22Rv1 (cell line): ENCODE results near the gene GALR1.

Experiments used
- H3K27ac ChIP-seq: fragments of 450-650 bp; 2 replicates; pipeline ENCODE4 v1.5.1; 2017
- CTCF ChIP-seq: fragments of 450-650 bp; IDR thresholded peaks from 2 replicates; pipeline ENCODE4 v1.5.1; 2017; ENCODE audit warnings: mild to moderate bottlenecking
- ZFX ChIP-seq: fragments of 450-650 bp; IDR thresholded peaks from 2 replicates; pipeline ENCODE4 v1.6.1; 2017; ENCODE audit warnings: antibody characterized with exemption, borderline replicate concordance

The GALR1 gene

GRCh38 chr18:77304268-77304667 lies 54.6 kb downstream of the GALR1 start:
- TF ChIP-seq ZFX: no peak
- no peak for TF ChIP-seq CTCF

GRCh38 chr18:77305676-77306075 lies 56.0 kb downstream of the GALR1 start:
- no peak overlapping the region for H3K27ac ChIP-seq
- TF ChIP-seq ZFX: no peak
- TF ChIP-seq CTCF: no peak

More at GRCh38 chr18:77304268-77304667, 54.6 kb downstream of the GALR1 start:
- H3K27ac ChIP-seq: no peak overlapping the region

GRCh38 chr18:77308216-77308615 lies 58.6 kb downstream of the GALR1 start:
- TF ChIP-seq CTCF: no peak
- no peak for TF ChIP-seq ZFX
- no peak overlapping the region for H3K27ac ChIP-seq

GRCh38 chr18:77314511-77314910 lies 64.9 kb downstream of the GALR1 start:
- H3K27ac ChIP-seq: no peak overlapping the region
- no peak for TF ChIP-seq CTCF
- no peak for TF ChIP-seq ZFX

GRCh38 chr18:77314952-77315351 lies 65.3 kb downstream of the GALR1 start:
- H3K27ac ChIP-seq: no peak overlapping the region
- no peak for TF ChIP-seq ZFX
- TF ChIP-seq CTCF: no peak

- H3K27ac ChIP-seq: no peak overlapping the region
- TF ChIP-seq ZFX: no peak
- TF ChIP-seq CTCF: no peak
Measured at GRCh38 chr18:77316008-77316407, 66.4 kb downstream of the GALR1 start.

- TF ChIP-seq CTCF (no peak), ZFX (no peak)
Measured at GRCh38 chr18:77316641-77317040, 67.0 kb downstream of the GALR1 start.

More at GRCh38 chr18:77316641-77317040, 67.0 kb downstream of the GALR1 start:
- no peak overlapping the region for H3K27ac ChIP-seq
